ENCODE measurements around the gene IDUA.
A peak's percentile ranks its signal among the peaks of the same experiment; 100 is the strongest.

The IDUA gene

DNA sequence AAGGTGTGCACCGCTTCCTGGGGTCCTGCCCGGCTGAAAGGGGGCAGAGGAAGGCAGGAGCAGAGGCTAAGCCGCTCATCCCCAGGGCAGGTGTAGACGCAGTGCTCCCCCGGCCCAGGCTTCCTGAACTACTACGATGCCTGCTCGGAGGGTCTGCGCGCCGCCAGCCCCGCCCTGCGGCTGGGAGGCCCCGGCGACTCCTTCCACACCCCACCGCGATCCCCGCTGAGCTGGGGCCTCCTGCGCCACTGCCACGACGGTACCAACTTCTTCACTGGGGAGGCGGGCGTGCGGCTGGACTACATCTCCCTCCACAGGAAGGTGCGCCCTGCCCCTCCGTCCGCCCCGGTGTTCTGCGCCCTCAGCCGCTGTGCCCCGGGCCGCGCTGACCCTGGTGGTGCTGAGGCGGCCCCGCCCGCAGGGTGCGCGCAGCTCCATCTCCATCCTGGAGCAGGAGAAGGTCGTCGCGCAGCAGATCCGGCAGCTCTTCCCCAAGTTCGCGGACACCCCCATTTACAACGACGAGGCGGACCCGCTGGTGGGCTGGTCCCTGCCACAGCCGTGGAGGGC, 14.8 kb downstream of the IDUA start:
- no peak for DNase-seq

DNA sequence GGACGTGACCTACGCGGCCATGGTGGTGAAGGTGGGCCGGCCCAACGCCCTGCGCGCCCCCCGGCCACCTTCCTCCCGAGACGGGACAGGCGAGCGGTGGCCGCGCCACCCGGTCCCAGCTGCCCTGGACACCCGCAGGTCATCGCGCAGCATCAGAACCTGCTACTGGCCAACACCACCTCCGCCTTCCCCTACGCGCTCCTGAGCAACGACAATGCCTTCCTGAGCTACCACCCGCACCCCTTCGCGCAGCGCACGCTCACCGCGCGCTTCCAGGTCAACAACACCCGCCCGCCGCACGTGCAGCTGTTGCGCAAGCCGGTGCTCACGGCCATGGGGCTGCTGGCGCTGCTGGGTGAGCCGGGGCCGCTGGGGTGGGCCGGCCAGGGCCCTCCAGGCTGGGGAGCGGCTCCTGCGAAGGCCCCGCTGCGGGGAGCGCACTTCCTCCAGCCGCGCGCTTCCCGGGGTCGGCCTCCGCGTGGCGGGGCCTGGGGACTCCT, 15.3 kb downstream of the IDUA start:
- no peak for DNase-seq

DNA sequence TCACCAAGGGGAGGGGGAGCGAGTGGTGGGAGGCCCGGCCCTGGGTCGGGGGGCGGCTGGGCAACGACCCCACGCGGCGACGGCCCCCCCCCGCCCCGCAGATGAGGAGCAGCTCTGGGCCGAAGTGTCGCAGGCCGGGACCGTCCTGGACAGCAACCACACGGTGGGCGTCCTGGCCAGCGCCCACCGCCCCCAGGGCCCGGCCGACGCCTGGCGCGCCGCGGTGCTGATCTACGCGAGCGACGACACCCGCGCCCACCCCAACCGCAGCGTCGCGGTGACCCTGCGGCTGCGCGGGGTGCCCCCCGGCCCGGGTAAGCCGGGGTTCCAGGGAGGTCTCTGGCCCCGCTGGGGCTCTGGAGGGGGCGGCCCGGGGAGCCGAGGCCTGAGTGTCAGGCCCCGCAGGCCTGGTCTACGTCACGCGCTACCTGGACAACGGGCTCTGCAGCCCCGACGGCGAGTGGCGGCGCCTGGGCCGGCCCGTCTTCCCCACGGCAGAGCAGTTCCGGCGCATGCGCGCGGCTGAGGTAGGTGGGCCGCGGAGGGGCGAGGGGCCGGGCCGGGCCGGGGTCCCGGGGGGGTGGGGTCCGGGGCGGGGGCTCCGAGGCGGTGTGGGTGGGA, 15.9 kb downstream of the IDUA start:
- DNase-seq = no peak

DNA sequence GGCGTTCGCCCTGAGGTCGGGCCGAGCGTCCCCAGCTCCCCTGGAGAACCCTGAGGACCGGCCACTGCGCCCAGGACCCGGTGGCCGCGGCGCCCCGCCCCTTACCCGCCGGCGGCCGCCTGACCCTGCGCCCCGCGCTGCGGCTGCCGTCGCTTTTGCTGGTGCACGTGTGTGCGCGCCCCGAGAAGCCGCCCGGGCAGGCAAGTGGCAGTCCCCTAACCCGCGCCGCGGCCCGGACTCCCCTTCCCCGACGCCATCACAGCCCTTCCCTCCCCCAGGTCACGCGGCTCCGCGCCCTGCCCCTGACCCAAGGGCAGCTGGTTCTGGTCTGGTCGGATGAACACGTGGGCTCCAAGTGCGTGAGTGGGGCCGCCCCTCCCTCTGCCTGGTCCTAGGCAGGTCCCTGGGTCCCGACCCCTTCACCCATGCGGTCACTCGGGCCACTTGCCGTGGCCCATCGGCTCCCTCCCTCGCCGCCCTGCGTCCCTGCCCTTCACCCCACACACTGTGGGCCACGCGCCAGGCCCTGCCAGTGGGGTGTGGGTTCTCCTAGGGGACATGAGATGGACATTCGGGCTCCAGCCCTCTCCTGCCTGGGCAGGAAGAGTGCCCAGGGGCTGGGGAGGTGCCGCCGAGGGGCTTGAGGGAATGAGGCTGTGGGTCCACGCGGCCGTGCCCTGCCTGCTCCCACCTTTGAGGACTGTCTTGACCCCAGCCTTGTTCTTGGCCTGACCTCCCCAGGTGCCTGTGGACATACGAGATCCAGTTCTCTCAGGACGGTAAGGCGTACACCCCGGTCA, 16.6 kb downstream of the IDUA start:
- DNase-seq = no peak

DNA sequence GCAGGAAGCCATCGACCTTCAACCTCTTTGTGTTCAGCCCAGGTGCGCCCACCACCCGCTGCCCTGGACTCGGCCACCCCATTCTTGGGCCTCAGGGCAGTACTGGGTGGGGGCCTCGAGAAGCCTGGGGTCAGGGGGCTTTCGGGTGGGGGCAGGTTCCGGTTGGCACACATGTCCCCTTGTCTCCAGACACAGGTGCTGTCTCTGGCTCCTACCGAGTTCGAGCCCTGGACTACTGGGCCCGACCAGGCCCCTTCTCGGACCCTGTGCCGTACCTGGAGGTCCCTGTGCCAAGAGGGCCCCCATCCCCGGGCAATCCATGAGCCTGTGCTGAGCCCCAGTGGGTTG, 17.2 kb downstream of the IDUA start:
- no peak for DNase-seq

DNA sequence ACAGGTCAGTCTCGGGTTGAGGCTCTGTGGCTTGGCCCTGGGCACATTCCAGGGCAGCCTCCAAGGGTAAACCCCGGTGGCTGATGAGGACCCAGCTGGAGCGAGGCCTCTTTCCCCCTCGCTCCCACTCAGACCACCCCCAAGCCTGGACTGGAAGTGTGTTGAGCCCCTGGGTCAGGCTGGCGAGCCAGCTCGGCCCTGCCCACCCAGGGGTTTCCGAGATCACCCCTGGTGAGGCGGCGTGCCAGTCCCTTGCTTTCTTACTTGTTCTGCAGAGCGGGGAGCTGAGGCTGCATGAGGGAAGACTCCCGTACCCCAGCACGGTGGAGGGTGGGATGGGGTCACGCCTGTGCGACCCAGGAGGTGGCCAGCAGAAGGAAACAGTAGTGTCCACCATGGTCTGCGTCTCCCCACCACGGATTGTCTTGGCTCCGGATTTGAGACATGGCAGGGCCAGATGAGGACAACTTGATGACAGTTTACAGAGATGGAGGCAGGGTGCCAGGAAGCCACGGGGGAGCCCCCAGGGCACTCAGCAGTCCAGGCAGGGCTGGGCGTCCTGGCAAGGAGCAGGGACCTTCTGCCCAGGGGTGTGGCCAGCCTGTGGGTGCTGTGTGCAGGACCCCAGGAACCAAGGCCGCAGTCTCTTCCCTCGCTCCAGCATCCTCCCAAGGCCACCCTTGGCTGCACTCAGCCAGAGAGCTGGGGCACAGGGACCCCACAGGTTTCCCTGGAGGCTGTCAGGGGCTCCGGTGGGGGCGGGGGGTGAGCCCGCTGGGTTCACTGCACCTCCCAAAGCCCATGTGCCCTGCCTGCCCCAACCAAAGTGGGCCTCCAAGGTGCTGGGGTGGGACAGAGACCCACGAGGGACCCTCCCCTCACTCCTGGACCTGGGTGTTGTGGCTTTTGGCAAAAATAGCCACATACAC, 18.0 kb downstream of the IDUA start:
- no peak for DNase-seq

DNA sequence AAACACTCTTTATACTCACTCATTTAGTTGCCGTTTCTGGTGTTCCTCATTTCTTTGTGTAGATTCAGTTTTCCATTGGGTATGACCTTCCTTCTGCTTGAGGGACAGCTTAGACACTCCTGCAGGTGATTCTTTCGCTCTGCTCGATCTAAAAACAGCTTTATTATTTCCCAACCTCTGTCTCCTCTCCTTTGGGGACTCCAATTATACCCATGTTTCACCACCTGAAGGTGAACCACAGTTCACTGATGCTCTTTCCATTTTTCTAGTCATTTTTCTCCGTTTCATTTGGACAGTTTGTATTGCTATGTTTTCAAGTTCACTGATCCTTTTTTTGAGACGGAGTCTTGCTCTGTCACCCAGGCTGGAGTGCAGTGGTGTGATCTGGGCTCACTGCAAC, 20.0 kb downstream of the IDUA start:
- DNase-seq = no peak

DNA sequence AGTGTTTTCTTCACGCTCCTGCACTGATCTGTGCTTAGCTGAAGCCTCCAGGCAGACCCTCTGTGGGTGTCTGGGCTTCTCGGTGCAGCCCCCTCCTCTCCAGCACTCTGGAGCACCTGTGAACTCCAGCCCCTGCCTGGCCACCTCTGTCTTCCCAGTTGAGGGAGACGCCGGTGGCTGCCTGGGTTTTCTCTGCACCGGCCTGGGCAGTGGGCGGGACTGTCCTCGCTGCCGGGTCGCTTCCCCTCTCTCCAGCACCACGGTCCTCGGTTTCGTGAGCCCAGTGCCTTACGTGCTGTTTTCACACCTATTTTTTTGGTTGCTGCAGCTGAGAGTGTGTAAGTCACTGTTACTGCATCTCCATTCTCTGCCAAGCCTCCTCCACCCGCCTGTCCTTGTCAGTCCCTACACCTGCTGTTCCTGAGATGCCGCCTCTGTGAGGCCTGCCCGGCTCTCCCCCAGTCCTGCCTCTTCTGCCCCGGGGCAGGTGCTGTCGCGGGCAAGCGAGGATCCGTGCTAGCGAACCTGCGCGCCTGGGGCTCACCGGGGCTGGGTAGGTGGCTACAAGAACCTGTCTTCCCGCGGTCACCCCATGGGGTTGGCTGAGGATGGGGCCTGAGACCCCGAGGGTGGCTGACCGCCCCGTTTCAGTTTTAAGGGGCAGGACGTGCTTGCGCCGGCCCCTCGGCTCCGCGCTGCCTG, 22.1 kb downstream of the IDUA start:
- DNase-seq = peak; percentile 35 to 48

DNA sequence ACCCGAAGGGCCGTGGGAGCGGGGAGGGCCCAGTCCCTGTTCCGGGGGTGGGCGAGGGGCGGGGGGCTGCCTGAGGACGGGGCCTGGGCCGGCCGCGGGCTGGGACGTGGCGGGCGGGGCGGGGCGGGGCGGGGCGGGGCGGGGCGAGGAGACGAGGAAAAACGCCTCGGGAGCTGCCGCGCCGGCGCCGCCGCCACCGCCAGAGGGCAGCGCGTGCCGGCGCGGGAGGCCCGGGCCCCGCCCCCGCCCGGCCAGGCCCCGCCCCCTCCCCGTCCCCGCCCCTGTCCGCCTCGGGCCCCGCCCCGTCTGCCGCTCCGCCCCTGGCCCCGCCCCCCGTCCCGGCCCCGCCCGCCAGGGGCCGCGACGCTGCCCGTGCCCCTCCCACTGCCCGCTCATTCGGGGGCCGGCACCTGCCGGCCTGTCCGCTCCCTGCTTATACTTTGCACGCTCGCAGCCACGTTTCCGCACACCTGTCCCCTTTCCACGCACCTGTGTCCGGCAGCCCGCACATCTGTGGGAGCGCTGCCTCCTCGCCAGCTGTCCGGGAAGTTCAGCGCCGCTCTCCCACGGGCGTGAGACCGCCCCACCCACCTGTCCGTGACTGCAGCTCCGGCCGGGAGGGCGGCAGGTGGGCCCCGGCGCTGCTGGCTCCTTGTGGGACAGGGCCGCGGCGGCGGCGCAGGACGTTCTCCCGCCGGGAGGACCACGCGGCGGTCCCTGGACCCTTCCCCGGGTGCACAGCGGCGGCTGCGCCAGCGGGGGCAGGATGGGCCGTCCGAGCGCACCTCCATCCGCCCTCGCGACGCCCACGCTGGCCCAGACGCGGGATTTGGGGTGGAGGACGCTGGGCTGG, 22.9 kb downstream of the IDUA start:
- peak; percentile 55 to 71 for DNase-seq

DNA sequence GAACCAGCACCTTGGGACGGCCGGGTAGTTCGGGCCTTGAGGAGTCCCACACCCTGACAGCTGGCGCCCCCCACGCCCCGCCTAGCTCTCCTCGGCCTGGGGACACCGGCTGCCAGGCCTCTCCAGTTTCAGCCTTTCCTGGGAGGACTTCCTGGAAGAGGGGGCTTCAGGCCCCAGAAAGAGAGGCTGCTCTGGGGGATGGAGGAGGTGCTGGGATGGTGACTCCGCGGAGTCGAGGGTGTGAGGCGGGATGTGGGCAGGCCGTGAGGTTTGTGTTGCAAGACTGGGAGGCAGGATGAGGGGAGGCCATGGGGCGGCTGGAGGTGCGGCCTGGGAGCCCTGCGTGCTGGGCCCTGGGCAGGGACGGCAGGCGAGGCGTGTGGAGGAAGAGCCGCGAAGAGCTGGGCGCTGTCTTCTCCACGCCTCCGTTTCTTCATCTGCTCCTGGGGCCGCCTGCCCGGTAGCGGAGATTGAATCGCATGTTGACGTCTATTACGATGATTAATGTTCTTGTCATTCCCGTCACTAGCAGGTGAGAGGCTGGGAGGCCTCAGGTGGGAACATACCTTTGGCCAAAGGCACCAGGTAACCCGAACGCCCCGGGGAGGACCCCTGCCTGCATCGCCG, 23.7 kb downstream of the IDUA start:
- peak; percentile 70 to 75 for DNase-seq

DNA sequence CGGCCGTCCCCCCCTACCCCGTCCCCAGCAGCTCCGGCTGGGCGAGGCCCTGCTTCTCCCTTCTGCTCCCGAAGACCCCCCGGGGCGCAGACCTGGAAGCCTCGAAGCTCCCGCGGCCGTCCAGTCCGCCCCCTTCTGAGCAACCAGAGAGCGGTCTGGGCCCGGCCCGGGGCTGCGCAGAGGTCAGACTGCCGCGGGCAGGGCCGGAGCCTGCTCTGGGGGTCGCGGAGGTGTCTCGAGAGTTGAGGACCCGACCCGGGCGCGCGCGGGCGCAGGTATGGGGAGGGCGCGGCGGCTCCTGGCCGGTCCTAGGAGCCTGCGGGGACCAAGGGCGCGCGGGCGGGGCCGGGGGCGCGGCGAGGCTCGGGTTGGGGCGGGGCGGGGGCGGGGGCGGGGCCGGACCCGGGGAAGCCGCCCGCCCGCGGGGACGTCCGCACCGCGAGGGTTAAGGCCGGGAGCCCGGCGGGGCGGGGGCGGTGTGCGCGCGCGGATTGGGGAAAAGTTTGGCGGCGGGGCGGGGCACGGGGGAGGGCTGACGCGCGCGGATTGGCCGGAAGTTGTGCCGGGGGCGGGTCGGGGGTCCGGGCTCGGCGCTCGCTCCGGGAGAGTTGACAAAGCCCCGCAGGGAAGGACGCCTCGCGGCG, 24.3 kb downstream of the IDUA start, which contains the start of gene FGFRL1:
Gene FGFRL1 (plus strand): TSS at position 605 of the 644 bp plus-strand sequence. CDS start 860 bp downstream, outside the sequence.
- peak; percentile 90 to 93 for DNase-seq

DNA sequence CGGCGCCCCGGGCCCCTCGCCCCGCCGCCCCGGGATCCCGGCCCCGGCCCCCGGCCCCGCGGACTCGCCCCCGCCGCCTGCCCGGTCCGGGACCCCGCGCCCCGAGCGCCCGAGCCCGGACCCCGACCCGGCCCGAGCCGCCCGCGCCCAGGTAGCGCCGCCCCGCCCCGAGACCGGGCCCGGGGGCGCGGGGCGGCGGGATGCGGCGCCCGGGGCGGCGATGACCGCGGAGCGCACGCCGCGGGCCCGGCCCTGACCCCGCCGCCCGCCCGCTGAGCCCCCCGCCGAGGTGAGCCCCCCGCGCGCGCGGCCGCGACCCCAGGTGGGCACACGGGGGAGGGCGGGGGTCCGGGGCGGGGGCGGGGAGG, 24.8 kb downstream of the IDUA start:
- DNase-seq = no peak

DNA sequence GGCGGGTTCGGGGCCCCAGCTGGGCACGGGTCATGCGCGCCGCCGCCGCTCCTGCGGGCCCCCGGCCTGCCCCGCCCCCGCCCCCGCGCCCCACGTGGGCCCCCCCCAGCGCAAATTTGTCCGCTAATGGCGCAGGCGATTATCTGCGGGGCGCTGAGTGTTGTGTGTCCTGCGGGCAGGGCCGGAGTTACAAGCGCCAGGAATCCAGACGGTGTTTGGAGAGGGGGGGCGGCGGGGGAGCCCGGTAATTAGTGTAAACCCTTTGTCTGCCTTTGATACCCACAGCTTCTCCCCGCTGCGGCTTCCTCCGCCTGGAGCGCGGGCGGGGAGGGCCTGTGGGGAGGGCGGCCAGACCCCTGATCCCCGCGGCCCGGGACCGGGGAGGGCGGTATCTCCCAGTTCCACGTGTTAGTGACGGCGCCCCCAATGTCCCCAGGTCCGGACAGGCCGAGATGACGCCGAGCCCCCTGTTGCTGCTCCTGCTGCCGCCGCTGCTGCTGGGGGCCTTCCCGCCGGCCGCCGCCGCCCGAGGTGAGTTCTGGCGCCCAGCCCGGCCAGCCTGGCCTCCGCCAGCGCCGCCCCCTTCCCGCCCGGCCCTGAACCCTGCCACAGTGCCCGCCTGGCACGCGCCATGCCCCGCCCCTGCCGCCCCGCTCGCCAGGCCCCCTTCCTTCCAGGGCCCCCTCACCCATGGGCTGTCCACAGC, 25.3 kb downstream of the IDUA start:
- peak in 1 of 2 donors; percentile 40 for DNase-seq

DNA sequence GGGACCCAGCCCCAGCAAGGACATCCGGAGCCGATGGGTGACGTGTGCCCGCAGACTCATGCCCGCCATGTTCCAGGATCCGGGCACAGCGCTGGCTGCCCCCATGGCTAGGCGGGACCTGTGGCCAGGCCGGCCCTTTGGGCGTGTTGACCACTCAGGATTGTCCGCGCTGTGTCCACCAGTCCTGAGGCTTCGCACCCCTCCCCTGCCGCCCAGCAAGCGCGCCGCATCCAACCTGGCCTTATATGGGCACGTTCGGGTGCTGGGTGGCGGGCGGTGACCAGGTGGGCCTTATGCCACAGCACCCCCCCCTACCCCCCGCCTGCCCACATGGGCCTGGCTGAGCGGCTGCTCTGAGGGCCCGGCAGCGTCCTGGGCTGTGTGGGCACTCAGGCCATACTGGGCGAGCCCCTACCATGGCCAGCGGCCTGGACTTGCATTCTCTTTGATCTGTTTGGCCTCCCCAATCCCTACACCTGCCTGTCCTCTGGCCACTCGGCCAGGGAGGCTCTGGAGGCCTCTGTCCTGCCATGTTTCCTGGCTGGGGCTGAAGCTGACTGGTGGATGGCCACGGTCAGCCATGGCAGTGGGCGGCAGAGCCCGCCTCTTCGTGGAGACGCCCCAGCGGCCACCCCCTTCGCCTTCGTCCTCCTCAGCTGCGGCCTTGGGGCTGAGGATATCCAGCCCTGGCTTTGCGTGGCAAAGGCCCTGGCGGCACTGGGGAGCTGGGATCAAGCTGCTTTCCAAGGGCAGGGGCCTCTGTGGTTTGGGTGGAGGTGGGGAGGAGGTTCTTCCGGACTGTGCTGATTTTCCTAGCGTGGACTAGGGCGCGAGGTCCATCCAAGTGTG, 26.6 kb downstream of the IDUA start:
- no peak for DNase-seq

DNA sequence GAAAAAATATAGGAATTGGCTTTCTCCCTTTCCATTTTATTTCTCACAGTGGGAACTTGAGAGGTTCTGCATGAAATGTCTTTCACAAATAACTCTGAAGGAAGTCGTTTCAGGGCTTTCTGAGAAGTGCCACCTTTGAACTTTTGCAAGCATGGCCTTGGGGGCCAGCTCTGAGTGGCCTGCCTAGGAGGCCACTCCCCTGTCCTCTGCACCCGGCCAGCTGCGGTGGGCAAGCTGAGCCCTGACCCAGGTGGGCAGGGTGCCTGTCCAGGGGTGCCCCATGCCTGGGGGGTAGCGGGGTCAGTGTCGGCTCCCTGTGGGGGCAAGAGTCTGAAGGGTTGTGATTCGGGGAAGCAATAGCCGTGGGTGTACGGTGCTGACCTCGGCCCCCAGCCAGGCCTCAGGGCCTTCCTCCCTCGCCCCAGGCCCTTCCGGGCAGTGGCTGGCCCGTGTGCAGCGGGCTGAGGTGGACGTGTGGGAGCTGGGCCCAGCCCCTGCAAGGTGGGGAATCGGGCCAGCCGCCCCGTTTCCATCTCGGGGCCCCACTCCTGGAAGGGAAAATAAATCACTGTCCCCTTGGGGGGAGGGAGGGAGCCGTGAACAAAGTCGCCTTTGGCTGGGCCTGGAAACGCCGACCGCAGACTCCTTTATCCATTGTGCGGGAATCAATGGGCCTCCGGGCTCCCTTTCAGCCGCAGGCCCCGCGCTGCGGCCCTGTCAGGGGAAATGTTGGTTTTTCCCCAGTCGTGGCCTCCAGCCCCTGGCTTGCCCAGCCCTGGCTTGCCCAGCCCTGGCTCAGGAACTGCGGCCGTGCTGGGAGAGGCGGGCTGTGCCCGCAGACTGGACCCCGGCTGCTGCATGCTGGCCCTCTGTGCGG, 27.7 kb downstream of the IDUA start:
- no peak for DNase-seq

DNA sequence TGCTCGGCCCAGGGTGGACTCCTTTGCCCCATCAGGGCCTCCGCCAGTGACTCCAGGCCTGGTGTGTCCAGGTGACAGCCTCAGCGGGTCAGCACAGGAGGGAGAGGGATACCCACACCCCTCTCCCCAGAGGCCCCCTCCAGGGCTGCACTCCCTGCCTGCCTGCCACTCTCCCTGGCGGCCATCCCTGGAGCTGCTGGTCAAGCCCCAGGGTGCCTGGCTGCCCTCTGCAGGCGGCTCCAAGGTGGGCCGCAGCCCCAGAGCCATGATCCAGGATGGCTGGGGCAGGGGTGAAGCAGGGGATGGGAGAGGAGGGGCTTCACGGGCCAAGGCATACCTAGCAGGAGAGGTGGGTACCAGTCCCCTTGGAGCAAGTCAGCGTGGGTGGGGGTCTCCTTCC, 28.3 kb downstream of the IDUA start:
- DNase-seq = no peak

DNA sequence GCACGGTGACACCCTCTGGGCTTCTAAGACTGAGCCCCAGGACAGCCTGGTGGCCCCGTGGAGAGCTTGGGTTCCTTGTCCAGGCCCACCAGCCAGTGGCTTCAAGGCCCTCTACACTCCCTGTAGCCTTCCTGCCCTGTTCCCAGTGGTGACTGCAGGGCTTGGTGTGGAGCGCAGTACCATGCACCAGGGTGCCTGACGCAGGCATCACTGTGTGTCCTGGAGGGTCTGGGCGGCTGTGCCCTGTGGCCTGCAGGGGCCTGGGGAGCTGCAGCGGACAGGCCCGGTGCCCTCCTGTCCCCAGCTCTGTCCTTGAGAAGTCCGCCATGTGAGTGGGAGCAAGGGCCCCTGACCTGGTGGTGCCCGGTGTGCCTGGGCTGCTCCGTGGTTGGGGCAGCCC, 28.9 kb downstream of the IDUA start:
- no peak for DNase-seq

DNA sequence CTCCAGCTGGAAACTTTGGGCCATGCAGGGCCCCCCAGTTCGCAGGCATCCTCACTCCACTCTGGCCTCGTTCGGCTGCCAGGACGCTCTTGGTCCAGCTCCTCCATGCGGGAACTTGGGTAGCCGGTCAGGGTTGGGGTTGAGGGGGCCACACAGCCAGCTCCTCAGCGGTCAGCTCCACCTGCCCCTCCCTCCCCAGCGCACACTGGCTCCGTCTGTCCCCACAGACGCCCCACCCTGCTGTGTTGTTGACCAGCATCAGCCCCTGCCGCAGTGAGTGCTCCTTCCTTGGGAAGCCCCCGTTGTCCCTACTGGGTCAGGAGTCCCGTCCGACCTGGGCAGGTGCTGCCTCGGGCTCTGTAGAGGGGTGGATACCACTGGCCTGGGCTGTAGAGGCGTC, 30.4 kb downstream of the IDUA start:
- DNase-seq = no peak
